ENCODE measurements around the gene PLCB3. TPM values are rescaled to one million over a fixed set of nuclear protein-coding genes. Genes with fewer than 3 reads are reported as not detected.
A peak's percentile ranks its signal among the peaks of the same experiment; 100 is the strongest.

Gene PLCB3
- total and polyA plus RNA-seq, 2 of the 13 experiments (the other 11 are each of a cell fraction or from before 2014, with no cell fraction given), result 7.5 to 13.8 TPM

- TF ChIP-seq ZBTB33 (CRISPR knock-in tag; IDR thresholded peaks at IDR 0.05) (no peak), ZNF138 (CRISPR knock-in tag; IDR thresholded peaks at IDR 0.05; ENCODE audit: low read depth) (no peak), ZNF597 (CRISPR knock-in tag; IDR thresholded peaks at IDR 0.05) (no peak), MLLT10 (CRISPR knock-in tag; IDR thresholded peaks at IDR 0.05) (no peak), ZNF580 (CRISPR knock-in tag; IDR thresholded peaks at IDR 0.05; ENCODE audit: borderline replicate concordance, low read depth) (peak; percentile 55; the same call in 1 of the 2 replicates), XRCC5 (optimal IDR thresholded peaks at IDR 0.05; ENCODE audit: low read length) (peak; percentile 89), ZFP37 (CRISPR knock-in tag; IDR thresholded peaks at IDR 0.05; ENCODE audit: borderline replicate concordance) (no peak), ZNF383 (CRISPR knock-in tag; IDR thresholded peaks at IDR 0.05; ENCODE audit: borderline replicate concordance) (no peak), ZNF280B (CRISPR knock-in tag; IDR thresholded peaks at IDR 0.05; ENCODE audit: borderline replicate concordance) (no peak), SP5 (CRISPR knock-in tag; IDR thresholded peaks at IDR 0.05; ENCODE audit: borderline replicate concordance, low read depth) (peak; percentile 30; the same call in 1 of the 2 replicates), TEAD3 (CRISPR knock-in tag; optimal IDR thresholded peaks at IDR 0.05; ENCODE audit: borderline replicate concordance) (no peak), SOX5 (CRISPR knock-in tag; IDR thresholded peaks at IDR 0.05; ENCODE audit: borderline replicate concordance) (no peak), RCOR2 (CRISPR knock-in tag; IDR thresholded peaks at IDR 0.05) (no peak), NFE2L2 (IDR thresholded peaks at IDR 0.05; ENCODE audit: low read length) (no peak), FOXK1 (CRISPR knock-in tag; IDR thresholded peaks at IDR 0.05; ENCODE audit: borderline replicate concordance, low read depth) (no peak), ZNF331 (CRISPR knock-in tag; IDR thresholded peaks at IDR 0.05) (no peak), ARID5B (CRISPR knock-in tag; IDR thresholded peaks at IDR 0.05) (no peak), ZNF773 (CRISPR knock-in tag; IDR thresholded peaks at IDR 0.05; ENCODE audit: borderline replicate concordance) (peak; percentile 66; the same call in 1 of the 2 replicates), PTBP1 (IDR thresholded peaks at IDR 0.05; ENCODE audit: low read depth, low read length, poor library complexity, severe bottlenecking) (no peak)
- TF ChIP-seq, protein P1, sequence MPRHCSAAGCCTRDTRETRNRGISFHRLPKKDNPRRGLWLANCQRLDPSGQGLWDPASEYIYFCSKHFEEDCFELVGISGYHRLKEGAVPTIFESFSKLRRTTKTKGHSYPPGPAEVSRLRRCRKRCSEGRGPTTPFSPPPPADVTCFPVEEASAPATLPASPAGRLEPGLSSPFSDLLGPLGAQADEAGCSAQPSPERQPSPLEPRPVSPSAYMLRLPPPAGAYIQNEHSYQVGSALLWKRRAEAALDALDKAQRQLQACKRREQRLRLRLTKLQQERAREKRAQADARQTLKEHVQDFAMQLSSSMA (CRISPR knock-in tag; IDR thresholded peaks at IDR 0.05), result 0 out of 2 replicates have a peak, but pooled peaks have one; percentile 10
Measured at GRCh38 chr11:64304316-64305072, 53.2 kb downstream of the PLCB3 start (continued).
